ENCODE results near the gene SURF4.

DNA sequence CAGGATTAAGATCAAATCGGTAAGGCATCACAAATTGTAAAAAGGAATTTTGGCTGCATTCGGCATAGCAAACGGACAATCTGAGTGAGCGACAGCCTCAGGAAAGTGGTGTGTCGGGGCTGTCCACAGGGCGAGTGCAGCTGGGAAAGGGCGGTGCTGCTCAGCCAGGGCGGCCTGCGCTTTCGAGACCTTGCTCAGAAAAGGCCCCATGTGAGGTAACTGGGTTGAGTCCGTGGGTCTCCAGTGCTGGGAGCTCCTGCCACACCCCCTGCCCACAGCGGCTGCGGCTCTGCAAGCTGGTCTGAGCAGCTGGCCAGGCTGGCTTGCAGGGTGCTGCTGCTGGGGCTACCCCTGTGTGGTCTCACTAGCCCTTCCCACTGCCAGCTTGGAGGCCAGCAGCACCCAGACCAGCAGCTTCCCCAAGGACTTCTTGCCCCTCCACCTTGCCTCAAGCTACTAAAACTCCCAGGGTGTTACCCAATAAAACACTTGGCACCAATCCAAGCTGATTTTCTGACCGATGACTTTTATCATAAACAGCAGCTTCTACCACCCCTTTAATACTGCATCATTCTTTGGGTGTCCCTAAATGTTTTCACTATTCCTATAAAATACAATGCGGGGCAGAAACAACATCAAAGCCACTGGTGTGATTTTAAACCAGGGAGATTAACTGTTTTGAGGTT lies 13.4 kb downstream of the SURF4 start:
- TF ChIP-seq, protein P1, sequence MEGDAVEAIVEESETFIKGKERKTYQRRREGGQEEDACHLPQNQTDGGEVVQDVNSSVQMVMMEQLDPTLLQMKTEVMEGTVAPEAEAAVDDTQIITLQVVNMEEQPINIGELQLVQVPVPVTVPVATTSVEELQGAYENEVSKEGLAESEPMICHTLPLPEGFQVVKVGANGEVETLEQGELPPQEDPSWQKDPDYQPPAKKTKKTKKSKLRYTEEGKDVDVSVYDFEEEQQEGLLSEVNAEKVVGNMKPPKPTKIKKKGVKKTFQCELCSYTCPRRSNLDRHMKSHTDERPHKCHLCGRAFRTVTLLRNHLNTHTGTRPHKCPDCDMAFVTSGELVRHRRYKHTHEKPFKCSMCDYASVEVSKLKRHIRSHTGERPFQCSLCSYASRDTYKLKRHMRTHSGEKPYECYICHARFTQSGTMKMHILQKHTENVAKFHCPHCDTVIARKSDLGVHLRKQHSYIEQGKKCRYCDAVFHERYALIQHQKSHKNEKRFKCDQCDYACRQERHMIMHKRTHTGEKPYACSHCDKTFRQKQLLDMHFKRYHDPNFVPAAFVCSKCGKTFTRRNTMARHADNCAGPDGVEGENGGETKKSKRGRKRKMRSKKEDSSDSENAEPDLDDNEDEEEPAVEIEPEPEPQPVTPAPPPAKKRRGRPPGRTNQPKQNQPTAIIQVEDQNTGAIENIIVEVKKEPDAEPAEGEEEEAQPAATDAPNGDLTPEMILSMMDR (IDR thresholded peaks at IDR 0.05): no peak
- no peak for TF ChIP-seq POLR2A (IDR thresholded peaks at IDR 0.05)
